ENCODE data around the gene HHLA2. TPM values are rescaled to one million over a fixed set of nuclear protein-coding genes. Genes with fewer than 3 reads are reported as not detected.
"Not testable (repeated sequence)": the region's sequence is repeated elsewhere in the genome, so short reads cannot be mapped to it uniquely, and the experiment has no call there.

Gene HHLA2
- total RNA-seq, result not detected
- long read RNA-seq, result 0 reads

GRCh38 chr3:108296239-108296638 is at the start of gene HHLA2:
TSS of gene HHLA2 (plus strand) at chr3:108296548. CDS start at chr3:108351814, 55,266 bp downstream.
- DNase-seq (ENCODE audit: missing footprints) (no peak), ATAC-seq (no peak)
- intact Hi-C loops (cut with DNase I), result no loop called here

GRCh38 chr3:108250626-108251025 is 45.7 kb upstream of the HHLA2 start:
- intact Hi-C loops (cut with DNase I), result no loop called here
- ATAC-seq (no peak), DNase-seq (ENCODE audit: missing footprints) (no peak)

GRCh38 chr3:108251265-108251664 is 45.1 kb upstream of the HHLA2 start:
- no peak for DNase-seq (ENCODE audit: missing footprints)
- intact Hi-C loops (cut with DNase I), result no loop called here
- ATAC-seq, result no peak

GRCh38 chr3:108251844-108252243 is 44.5 kb upstream of the HHLA2 start:
- DNase-seq (ENCODE audit: missing footprints) (no peak), ATAC-seq (no peak)
- intact Hi-C loops (cut with DNase I), result no loop called here

GRCh38 chr3:108255131-108255530 is 41.2 kb upstream of the HHLA2 start:
- intact Hi-C loops (cut with DNase I), result no loop called here
- ATAC-seq, result no peak
- no peak for DNase-seq (ENCODE audit: missing footprints)

- DNase-seq (ENCODE audit: missing footprints); ATAC-seq; intact Hi-C loops (cut with DNase I): not testable (repeated sequence)
These were observed 31.6 kb upstream of the HHLA2 start for GRCh38 chr3:108264534-108265298.

GRCh38 chr3:108268235-108268634 is 28.1 kb upstream of the HHLA2 start:
- intact Hi-C loops (cut with DNase I); DNase-seq (ENCODE audit: missing footprints); ATAC-seq: not testable (repeated sequence)

GRCh38 chr3:108271626-108272025 is 24.7 kb upstream of the HHLA2 start:
- no peak for ATAC-seq
- DNase-seq (ENCODE audit: missing footprints), result no peak
- intact Hi-C loops (cut with DNase I), result no loop called here

GRCh38 chr3:108279066-108279465 is 17.3 kb upstream of the HHLA2 start:
- ATAC-seq; DNase-seq (ENCODE audit: missing footprints): not testable (repeated sequence)

GRCh38 chr3:108280476-108280875 is 15.9 kb upstream of the HHLA2 start:
- no peak for ATAC-seq
- intact Hi-C loops (cut with DNase I), result no loop called here

More at GRCh38 chr3:108279066-108279465, 17.3 kb upstream of the HHLA2 start:
- intact Hi-C loops (cut with DNase I), result not testable (repeated sequence)

GRCh38 chr3:108281670-108282069 is 14.7 kb upstream of the HHLA2 start:
- ATAC-seq, result no peak
- DNase-seq (ENCODE audit: missing footprints), result no peak

More at GRCh38 chr3:108280476-108280875, 15.9 kb upstream of the HHLA2 start:
- DNase-seq (ENCODE audit: missing footprints), result no peak

GRCh38 chr3:108283006-108283405 is 13.3 kb upstream of the HHLA2 start:
- intact Hi-C loops (cut with DNase I), result no loop called here
- no peak for ATAC-seq
- no peak for DNase-seq (ENCODE audit: missing footprints)

More at GRCh38 chr3:108281670-108282069, 14.7 kb upstream of the HHLA2 start:
- intact Hi-C loops (cut with DNase I), result no loop called here

GRCh38 chr3:108283989-108284388 is 12.4 kb upstream of the HHLA2 start:
- intact Hi-C loops (cut with DNase I), result no loop called here
- DNase-seq (ENCODE audit: missing footprints), result no peak
- no peak for ATAC-seq

- no peak for ATAC-seq
- intact Hi-C loops (cut with DNase I), result no loop called here
- no peak for DNase-seq (ENCODE audit: missing footprints)
These were observed 11.2 kb upstream of the HHLA2 start for GRCh38 chr3:108285176-108285575.

- intact Hi-C loops (cut with DNase I), result no loop called here
These were observed 9.2 kb upstream of the HHLA2 start for GRCh38 chr3:108287146-108287545.

GRCh38 chr3:108288193-108288592 is 8.2 kb upstream of the HHLA2 start:
- DNase-seq (ENCODE audit: missing footprints); ATAC-seq; intact Hi-C loops (cut with DNase I): not testable (repeated sequence)

More at GRCh38 chr3:108287146-108287545, 9.2 kb upstream of the HHLA2 start:
- ATAC-seq (no peak), DNase-seq (ENCODE audit: missing footprints) (no peak)

- no peak for ATAC-seq
- DNase-seq (ENCODE audit: missing footprints), result no peak
- intact Hi-C loops (cut with DNase I), result no loop called here
These were observed 7.2 kb upstream of the HHLA2 start for GRCh38 chr3:108289159-108289558.

GRCh38 chr3:108292450-108292849 is 3.9 kb upstream of the HHLA2 start:
- DNase-seq (ENCODE audit: missing footprints) (no peak), ATAC-seq (peak; percentile 50)
- intact Hi-C loops (cut with DNase I), result no loop called here

- intact Hi-C loops (cut with DNase I), result no loop called here
- DNase-seq (ENCODE audit: missing footprints) (no peak), ATAC-seq (no peak)
These were observed 3.4 kb upstream of the HHLA2 start for GRCh38 chr3:108292905-108293328.

- DNase-seq (ENCODE audit: missing footprints) (no peak), ATAC-seq (no peak)
- intact Hi-C loops (cut with DNase I), result no loop called here
These were observed 2.5 kb upstream of the HHLA2 start for GRCh38 chr3:108293858-108294257.
